Middle frontal gyrus (tissue), 1 donor: ENCODE results near the gene PIEZO2.

Experiments used
- DNase-seq: peaks from one replicate; pipeline ENCODE4 v3.0.0-alpha.2; 2015; ENCODE audit warnings: low spot score; ENCODE audit errors: extremely low spot score

The PIEZO2 gene

GRCh38 chr18:11033503-11033902 lies 115.9 kb downstream of the PIEZO2 start:
- no peak for DNase-seq

- DNase-seq, result no peak
Observed at GRCh38 chr18:11031966-11032365, 117.4 kb downstream of the PIEZO2 start.

GRCh38 chr18:11029021-11029420 lies 120.3 kb downstream of the PIEZO2 start:
- no peak for DNase-seq

GRCh38 chr18:11027862-11028261 lies 121.5 kb downstream of the PIEZO2 start:
- no peak for DNase-seq

GRCh38 chr18:11025671-11026070 lies 123.7 kb downstream of the PIEZO2 start:
- DNase-seq, result no peak

GRCh38 chr18:11024928-11025669 lies 124.3 kb downstream of the PIEZO2 start:
- DNase-seq, result no peak

DNA sequence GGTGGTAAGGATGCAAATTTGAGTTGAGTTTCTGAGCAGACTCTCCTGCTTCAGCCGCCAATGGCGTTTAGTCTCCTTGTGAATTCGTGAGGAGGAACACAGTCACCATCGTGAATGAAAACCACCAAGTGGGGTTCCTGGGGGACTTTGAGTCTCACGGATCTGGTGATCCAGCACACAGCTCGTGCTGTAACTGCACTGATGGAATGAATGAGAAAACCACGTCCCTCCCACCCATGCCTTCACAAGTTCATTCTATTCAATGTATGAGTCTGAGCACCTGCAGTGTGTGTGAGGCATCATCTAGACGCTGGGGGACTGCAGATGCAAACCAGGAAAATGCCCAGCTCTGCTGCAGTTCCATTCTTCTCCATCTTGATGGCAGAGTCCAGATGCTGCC lies 127.9 kb downstream of the PIEZO2 start:
- no peak for DNase-seq

- DNase-seq, result no peak
Observed at GRCh38 chr18:11020877-11021414, 128.4 kb downstream of the PIEZO2 start.

DNA sequence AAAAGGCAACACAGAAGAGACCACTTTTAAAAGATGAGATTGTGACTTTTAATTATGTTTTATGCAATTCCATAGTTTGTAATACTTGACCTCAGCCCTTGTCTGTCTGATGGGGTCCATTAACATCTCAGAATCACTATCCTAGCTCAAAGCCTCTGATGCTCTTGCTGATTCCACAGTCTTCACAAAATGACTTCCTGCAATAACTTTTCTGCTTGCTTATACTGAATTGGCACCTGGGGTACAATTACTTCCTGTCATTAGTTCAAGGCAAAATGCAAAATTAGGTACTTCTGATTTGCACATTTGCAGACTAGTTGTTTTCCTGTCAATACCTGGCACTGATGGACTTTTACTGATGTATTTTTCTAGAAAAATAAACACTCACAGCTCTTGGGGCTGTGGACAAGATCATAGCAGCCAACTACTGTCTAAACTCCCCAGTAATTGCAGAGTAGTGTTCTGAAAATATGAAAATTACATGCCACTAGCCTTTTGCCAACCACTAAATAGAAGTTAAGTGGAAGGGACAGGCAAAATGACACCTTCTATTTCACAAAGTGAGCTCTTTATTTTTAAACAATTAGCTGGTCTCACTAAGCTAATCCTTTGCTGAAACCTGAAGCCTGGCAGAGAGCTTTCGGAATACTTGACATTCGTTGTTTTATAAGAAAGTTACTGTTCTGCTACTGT lies 129.1 kb downstream of the PIEZO2 start:
- no peak for DNase-seq

DNA sequence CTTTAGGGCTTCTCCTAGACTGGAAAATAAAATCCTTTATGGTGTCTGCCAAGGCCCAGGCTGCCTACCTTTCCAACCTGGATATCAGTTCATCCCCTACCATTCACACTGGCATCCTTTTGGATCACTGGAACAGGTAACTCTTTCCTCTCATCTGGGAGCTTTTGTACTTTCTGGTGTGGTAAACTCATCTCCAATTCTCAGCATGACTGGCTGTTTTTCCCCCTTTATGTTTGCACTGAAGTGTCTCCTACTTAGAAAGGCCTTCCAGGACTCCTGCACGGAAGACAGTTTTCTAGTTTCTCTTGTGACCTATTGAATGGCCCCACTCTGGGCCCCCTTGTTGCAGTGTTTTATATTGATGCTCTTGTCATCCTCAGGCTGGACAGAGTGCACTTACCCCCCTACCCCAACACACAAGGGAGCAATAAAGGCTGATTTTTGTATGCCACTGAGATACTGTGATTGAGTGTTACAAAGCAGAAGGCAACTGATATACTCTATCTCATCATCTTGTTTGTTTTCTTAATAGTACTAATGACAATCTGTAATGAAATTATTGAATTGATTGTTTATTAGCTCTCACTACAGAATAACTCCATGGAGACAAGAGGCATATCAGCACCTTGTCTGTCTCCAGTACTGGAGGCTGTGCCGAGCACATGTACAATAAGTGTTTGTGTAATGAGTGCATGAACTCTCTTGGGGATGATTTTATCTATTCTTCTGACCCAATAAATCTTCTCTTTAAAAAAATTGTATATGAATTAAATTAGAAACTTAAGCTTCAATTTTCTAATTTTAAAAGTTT lies 129.9 kb downstream of the PIEZO2 start:
- no peak for DNase-seq

DNA sequence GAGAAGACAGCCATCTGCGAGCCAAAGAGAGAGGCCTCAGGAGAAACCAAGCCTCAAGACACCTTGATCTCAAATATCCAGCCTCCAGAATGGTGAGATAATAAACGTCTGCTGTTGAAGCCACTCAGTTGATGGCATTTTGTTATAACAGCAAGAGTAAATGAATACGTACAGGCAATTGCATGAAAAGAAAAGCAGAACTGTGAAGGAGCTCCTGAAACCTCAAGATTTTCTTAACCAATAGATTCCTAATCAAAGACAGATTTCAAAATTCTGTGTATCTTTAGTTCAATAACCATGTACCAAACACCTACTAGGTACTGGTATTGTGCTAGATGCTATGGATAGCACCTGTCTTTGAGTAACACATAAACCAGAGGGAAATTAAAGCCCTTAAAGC lies 139.5 kb downstream of the PIEZO2 start:
- DNase-seq, result no peak

- no peak for DNase-seq
Observed at GRCh38 chr18:11009147-11009546, 140.2 kb downstream of the PIEZO2 start.

DNA sequence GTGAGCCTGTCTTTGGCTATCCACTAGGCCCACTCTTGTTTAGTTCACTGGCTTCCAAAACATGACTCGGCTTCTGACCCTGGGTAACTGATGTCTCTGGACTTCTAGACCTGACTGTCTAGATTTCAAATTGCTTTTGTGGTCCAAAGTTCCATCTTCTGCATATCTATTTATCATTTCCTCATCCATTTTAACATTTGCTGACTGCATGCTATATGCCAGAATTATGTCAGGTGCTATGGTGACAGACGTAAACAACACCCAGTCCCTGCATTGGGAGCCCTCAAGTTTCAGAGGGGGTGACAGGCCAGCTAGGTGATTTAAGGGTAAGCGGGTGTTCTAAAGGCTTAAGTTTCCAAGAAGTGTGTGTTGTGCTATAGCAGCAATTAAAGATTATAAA lies 140.9 kb downstream of the PIEZO2 start:
- DNase-seq, result no peak

- DNase-seq, result no peak
Observed at GRCh38 chr18:11005528-11005927, 143.8 kb downstream of the PIEZO2 start.

GRCh38 chr18:11004951-11005350 lies 144.4 kb downstream of the PIEZO2 start:
- no peak for DNase-seq

DNA sequence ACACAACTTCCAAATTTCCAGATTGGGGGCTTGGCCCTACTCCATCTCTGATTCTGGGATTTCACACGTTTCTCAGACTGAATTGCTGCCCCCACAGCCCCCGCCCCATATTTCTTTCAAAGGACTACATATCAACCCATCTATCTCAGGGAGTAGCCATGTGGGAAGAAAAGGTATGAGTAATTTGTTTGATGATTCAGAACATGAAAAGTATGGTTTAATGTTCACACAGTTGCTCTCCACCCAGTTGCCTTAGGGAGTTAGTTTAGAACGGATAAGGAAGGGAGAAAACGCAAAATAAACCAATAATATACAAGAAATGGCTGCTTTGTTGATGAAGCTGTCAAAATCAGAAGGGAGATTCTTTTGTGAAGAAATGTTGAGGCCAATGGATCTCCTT lies 145.1 kb downstream of the PIEZO2 start:
- no peak for DNase-seq

- DNase-seq, result no peak
Observed at GRCh38 chr18:11002796-11003195, 146.6 kb downstream of the PIEZO2 start.

GRCh38 chr18:11002277-11002676 lies 147.1 kb downstream of the PIEZO2 start:
- no peak for DNase-seq

- DNase-seq, result no peak
Observed at GRCh38 chr18:11000071-11000470, 149.3 kb downstream of the PIEZO2 start.

GRCh38 chr18:10997885-10998284 lies 151.5 kb downstream of the PIEZO2 start:
- DNase-seq, result no peak

- DNase-seq, result no peak
Observed at GRCh38 chr18:10995550-10995949, 153.8 kb downstream of the PIEZO2 start.

GRCh38 chr18:10989486-10989885 lies 159.9 kb downstream of the PIEZO2 start:
- no peak for DNase-seq
